IPS-15b (cell line): Measurements from ENCODE around the gene RAPGEF1.

Source experiments
- H3K27me3 ChIP-seq: one replicate; pipeline ENCODE4 v1.6.1; 2013; ENCODE audit warnings: low read length; ENCODE audit not compliant: control insufficient read depth, insufficient read depth
- H3K36me3 ChIP-seq: one replicate; pipeline ENCODE4 v1.6.1; 2013; ENCODE audit warnings: low read length; ENCODE audit not compliant: control insufficient read depth, insufficient read depth
- H3K4me1 ChIP-seq: one replicate; pipeline ENCODE4 v1.6.1; 2013; ENCODE audit warnings: mild to moderate bottlenecking, low read length; ENCODE audit not compliant: control insufficient read depth, insufficient read depth
- H3K4me3 ChIP-seq: one replicate; pipeline ENCODE4 v1.5.1; 2013; ENCODE audit warnings: low read depth, low read length
- H3K9ac ChIP-seq: one replicate; pipeline ENCODE4 v1.6.1; 2013; ENCODE audit warnings: low read depth, mild to moderate bottlenecking, low read length
- H3K9me3 ChIP-seq: one replicate; pipeline ENCODE4 v1.6.1; 2013; ENCODE audit warnings: mild to moderate bottlenecking, low read length; ENCODE audit not compliant: control insufficient read depth, insufficient read depth

The RAPGEF1 gene

DNA sequence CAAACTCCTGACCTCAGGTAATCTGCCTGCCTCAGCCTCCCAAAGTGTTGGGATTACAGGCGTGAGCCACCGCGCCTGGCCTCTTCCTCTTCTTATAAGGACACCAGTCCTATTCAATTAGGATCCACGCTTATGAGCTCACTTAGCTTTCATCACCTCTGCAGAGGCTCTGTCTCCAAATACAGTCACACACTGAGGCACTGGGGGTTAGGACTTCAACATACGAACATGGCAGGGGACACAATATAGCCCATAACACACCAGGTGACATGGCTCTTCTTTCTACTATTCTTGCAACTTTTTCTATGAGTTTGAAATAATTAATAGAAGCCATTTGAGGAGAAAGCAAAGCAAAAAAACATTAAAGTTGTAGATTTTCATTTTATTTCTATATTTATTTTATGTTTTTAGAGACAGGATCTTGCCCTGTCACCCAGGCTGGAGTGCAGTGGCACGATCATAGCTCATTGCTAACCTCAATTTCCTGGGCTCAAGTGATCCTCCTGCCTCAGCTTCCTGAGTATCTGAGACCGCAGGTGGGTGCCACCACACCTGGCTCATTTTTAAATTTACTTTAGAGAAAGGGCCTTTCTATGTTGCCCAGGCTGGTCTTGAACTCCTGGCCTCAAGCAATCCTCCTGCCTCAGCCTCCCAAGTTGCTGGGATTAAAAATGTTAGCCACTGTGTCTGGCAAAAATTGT lies 200.5 kb downstream of the RAPGEF1 start:
- peaks cover 10% of the 10 kb centered on the region for H3K9me3 ChIP-seq
- H3K36me3 ChIP-seq = no peaks in the 10 kb centered on the region
- H3K4me3 ChIP-seq = no peak overlapping the region
- H3K9ac ChIP-seq = no peak overlapping the region
- no peaks in the 10 kb centered on the region for H3K4me1 ChIP-seq
- peaks cover 2% of the 10 kb centered on the region for H3K27me3 ChIP-seq

DNA sequence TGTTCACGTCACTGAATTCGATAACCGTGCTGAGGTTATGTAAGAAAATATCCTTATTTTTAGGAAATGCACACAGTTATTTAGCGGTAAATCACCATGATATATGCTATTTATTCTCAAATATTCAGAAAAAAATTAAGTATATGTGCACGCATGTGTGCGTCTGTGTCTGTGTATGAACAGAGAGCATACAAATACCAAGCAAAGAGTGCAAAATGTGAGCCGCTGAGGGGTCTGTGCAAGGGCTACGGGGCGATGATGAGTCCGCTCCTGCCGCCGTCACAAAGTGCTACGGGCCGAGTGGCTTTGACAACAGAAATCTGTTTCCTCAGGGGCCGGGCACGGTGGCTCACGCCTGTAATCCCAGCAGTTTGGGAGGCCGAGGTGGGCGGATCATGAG lies 201.9 kb downstream of the RAPGEF1 start:
- Histone ChIP-seq H3K27me3 (no peaks in the 10 kb centered on the region), H3K9ac (no peak overlapping the region), H3K4me1 (no peaks in the 10 kb centered on the region), H3K4me3 (no peak overlapping the region), H3K36me3 (no peaks in the 10 kb centered on the region), H3K9me3 (no peaks in the 10 kb centered on the region)

GRCh38 chr9:131534721-131535237 lies 205.1 kb downstream of the RAPGEF1 start:
- Histone ChIP-seq H3K4me3 (no peak overlapping the region), H3K36me3 (no peaks in the 10 kb centered on the region), H3K9ac (no peak overlapping the region), H3K9me3 (no peaks in the 10 kb centered on the region), H3K4me1 (peaks cover 2% of the 10 kb centered on the region), H3K27me3 (no peaks in the 10 kb centered on the region)

DNA sequence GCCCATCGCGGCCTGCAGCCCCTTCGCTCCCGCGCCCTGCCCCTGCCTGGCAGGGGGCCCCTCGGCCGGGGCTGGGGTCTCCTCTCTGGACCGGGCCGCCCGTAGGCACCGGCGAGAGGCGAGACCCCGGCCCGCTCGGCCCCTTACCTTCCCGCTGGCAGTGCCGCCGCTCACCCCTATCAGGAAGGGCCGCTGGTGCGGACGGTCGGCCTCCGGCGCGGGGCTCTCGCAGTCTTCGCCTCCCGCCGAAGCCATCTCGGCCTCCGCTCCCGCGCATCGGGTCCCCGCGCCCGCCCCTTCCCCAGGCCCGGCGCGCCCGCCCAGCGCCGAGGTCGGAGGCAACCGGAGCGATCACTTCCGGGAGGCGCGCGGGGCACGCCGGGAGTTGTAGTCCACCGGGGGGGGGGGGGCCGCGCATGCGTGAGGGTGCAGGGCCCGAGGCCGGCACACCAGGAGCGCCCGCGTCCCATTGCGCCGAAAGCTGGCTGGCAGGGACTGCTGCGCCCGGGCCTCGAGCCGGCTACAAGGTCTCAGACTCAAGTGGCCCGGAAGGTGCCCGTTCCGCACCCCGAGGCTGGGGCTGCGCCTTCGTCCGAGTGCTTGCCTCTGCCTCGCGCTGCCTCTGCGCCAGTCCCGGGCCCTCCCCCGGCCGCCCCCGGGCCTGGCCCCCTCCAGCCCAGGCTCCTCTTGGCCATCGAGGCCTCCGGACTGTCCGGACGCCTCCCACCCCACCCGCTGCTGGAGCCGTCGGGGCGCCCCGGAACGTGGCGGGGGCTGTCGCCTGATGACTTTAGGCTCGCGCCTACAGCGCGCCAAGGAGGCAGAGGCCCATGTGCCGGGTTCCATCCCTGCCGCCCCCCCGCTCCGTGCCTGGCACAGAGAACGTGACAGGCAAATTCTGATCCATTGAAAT lies 208.7 kb downstream of the RAPGEF1 start, which contains the start of gene UCK1:
UCK1 (minus strand) TSS at position 344 of the 913 bp plus-strand sequence; CDS start at position 255, 89 bp downstream.
- Histone ChIP-seq H3K27me3 (no peaks in the 10 kb centered on the region), H3K36me3 (peaks cover 27% of the 10 kb centered on the region), H3K9me3 (no peaks in the 10 kb centered on the region), H3K4me1 (peaks cover 2% of the 10 kb centered on the region), H3K9ac (peak within 1 kb of the TSS; percentile 71), H3K4me3 (peak within 1 kb of the TSS; percentile 84)

DNA sequence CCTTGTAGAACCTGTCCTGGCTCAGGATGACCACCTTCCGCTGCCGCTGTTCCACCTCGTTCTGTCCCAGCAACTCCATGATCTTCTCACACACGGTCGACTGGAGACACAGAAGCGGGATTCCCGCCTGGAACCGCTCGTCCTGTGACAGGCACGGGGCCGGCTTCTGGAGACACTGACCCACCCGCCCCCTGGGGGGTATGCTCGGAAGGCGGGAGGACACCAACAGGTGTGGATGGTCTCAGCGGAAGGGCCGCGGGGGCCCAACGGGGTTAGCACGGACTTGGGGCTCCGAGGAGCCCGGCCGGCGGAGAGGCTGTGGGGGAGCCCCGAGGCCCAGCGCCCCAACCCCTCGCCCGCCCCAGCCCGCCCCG lies 209.3 kb downstream of the RAPGEF1 start:
- no peaks in the 10 kb centered on the region for H3K9me3 ChIP-seq
- peak overlapping the region; percentile 84 for H3K4me3 ChIP-seq
- H3K36me3 ChIP-seq = peaks cover 31% of the 10 kb centered on the region
- peaks cover 2% of the 10 kb centered on the region for H3K4me1 ChIP-seq
- no peaks in the 10 kb centered on the region for H3K27me3 ChIP-seq
- H3K9ac ChIP-seq = peak overlapping the region; percentile 71

- Histone ChIP-seq H3K27me3 (no peaks in the 10 kb centered on the region), H3K4me3 (peak overlapping the region; percentile 84), H3K4me1 (peaks cover 2% of the 10 kb centered on the region), H3K9ac (peak overlapping the region; percentile 71), H3K9me3 (no peaks in the 10 kb centered on the region), H3K36me3 (peaks cover 34% of the 10 kb centered on the region)
Measured at GRCh38 chr9:131529597-131530545, 210.0 kb downstream of the RAPGEF1 start.

GRCh38 chr9:131528886-131529505 lies 210.9 kb downstream of the RAPGEF1 start:
- Histone ChIP-seq H3K4me1 (peaks cover 2% of the 10 kb centered on the region), H3K9me3 (no peaks in the 10 kb centered on the region), H3K27me3 (no peaks in the 10 kb centered on the region), H3K4me3 (no peak overlapping the region), H3K36me3 (peaks cover 43% of the 10 kb centered on the region), H3K9ac (no peak overlapping the region)

GRCh38 chr9:131528186-131528585 lies 211.7 kb downstream of the RAPGEF1 start:
- Histone ChIP-seq H3K36me3 (peaks cover 47% of the 10 kb centered on the region), H3K27me3 (no peaks in the 10 kb centered on the region), H3K9ac (no peak overlapping the region), H3K9me3 (no peaks in the 10 kb centered on the region), H3K4me1 (peaks cover 2% of the 10 kb centered on the region), H3K4me3 (no peak overlapping the region)
